Central memory CD8-positive, alpha-beta T cell (primary cell): ENCODE results near the gene RHCE.
"Not testable (repeated sequence)": the region's sequence is repeated elsewhere in the genome, so short reads cannot be mapped to it uniquely, and the experiment has no call there.

Experiments used
- ATAC-seq: fragments of 150-1000 bp; cut with Tn5 transposase; replicated peaks from 2 replicates; pipeline ENCODE4 v1.10.0; 2022; ENCODE audit warnings: mild to moderate bottlenecking, moderate FRiP score, moderate number of reproducible peaks; ENCODE audit not compliant: poor library complexity, severe bottlenecking; ENCODE audit errors: extremely low read depth
- DNase-seq, 2 donors: peaks; one replicate each; pipeline ENCODE4 v3.0.0; 2021; ENCODE audit warnings: low spot score in 2 of 2
- H3K27ac Mint-ChIP-seq: one replicate; pipeline ENCODE4 v1.8.0; 2022; ENCODE audit warnings: low read depth, mild to moderate bottlenecking, moderate library complexity, mixed read lengths
- H3K27me3 Mint-ChIP-seq: one replicate; pipeline ENCODE4 v1.8.0; 2022; ENCODE audit warnings: mixed read lengths
- H3K36me3 Mint-ChIP-seq: one replicate; pipeline ENCODE4 v1.8.0; 2022; ENCODE audit warnings: mild to moderate bottlenecking, moderate library complexity, mixed read lengths; ENCODE audit not compliant: insufficient read depth
- H3K4me1 Mint-ChIP-seq: one replicate; pipeline ENCODE4 v1.8.0; 2022; ENCODE audit warnings: mixed read lengths
- H3K4me3 Mint-ChIP-seq: one replicate; pipeline ENCODE4 v1.8.0; 2022; ENCODE audit warnings: mild to moderate bottlenecking, moderate library complexity, mixed read lengths
- H3K9me3 Mint-ChIP-seq: one replicate; pipeline ENCODE4 v1.8.0; 2022; ENCODE audit warnings: mixed read lengths

The RHCE gene

GRCh38 chr1:25409641-25410427 lies 10.8 kb downstream of the RHCE start:
- not testable (repeated sequence) for H3K27me3 Mint-ChIP-seq, H3K4me1 Mint-ChIP-seq, ATAC-seq, H3K27ac Mint-ChIP-seq, H3K4me3 Mint-ChIP-seq, DNase-seq, H3K36me3 Mint-ChIP-seq, H3K9me3 Mint-ChIP-seq

- H3K27me3 Mint-ChIP-seq, result peaks cover 21% of the 10 kb centered on the region
- H3K36me3 Mint-ChIP-seq, H3K9me3 Mint-ChIP-seq, H3K27ac Mint-ChIP-seq, H3K4me1 Mint-ChIP-seq, DNase-seq, ATAC-seq, H3K4me3 Mint-ChIP-seq: not testable (repeated sequence)
Observed at GRCh38 chr1:25405731-25406305, 14.8 kb downstream of the RHCE start.

GRCh38 chr1:25402947-25403803 lies 17.4 kb downstream of the RHCE start:
- not testable (repeated sequence) for H3K27ac Mint-ChIP-seq

GRCh38 chr1:25398079-25398478 lies 22.5 kb downstream of the RHCE start:
- not testable (repeated sequence) for H3K4me3 Mint-ChIP-seq

More at GRCh38 chr1:25402947-25403803, 17.4 kb downstream of the RHCE start:
- not testable (repeated sequence) for H3K9me3 Mint-ChIP-seq, DNase-seq, H3K4me1 Mint-ChIP-seq, H3K4me3 Mint-ChIP-seq, H3K36me3 Mint-ChIP-seq
- ATAC-seq, result peak; percentile 67
- peaks cover 24% of the 10 kb centered on the region for H3K27me3 Mint-ChIP-seq

GRCh38 chr1:25397549-25397948 lies 23.1 kb downstream of the RHCE start:
- not testable (repeated sequence) for H3K9me3 Mint-ChIP-seq, ATAC-seq, H3K4me3 Mint-ChIP-seq, H3K4me1 Mint-ChIP-seq, DNase-seq, H3K27ac Mint-ChIP-seq, H3K36me3 Mint-ChIP-seq
- peaks cover 27% of the 10 kb centered on the region for H3K27me3 Mint-ChIP-seq

More at GRCh38 chr1:25398079-25398478, 22.5 kb downstream of the RHCE start:
- not testable (repeated sequence) for H3K9me3 Mint-ChIP-seq, ATAC-seq, H3K4me1 Mint-ChIP-seq, DNase-seq, H3K27ac Mint-ChIP-seq, H3K36me3 Mint-ChIP-seq
- peaks cover 33% of the 10 kb centered on the region for H3K27me3 Mint-ChIP-seq

GRCh38 chr1:25392841-25393240 lies 27.8 kb downstream of the RHCE start:
- DNase-seq (no peak), ATAC-seq (no peak)
- no peaks in the 10 kb centered on the region for H3K9me3 Mint-ChIP-seq
- H3K36me3 Mint-ChIP-seq, result no peaks in the 10 kb centered on the region
- H3K27me3 Mint-ChIP-seq, result peaks cover 9% of the 10 kb centered on the region
- H3K4me1 Mint-ChIP-seq, result no peaks in the 10 kb centered on the region
- no peak overlapping the region for H3K27ac Mint-ChIP-seq
- no peak overlapping the region for H3K4me3 Mint-ChIP-seq

- not testable (repeated sequence) for H3K9me3 Mint-ChIP-seq, ATAC-seq, H3K36me3 Mint-ChIP-seq, H3K4me3 Mint-ChIP-seq, H3K27ac Mint-ChIP-seq, DNase-seq, H3K4me1 Mint-ChIP-seq
- H3K27me3 Mint-ChIP-seq, result peaks cover 21% of the 10 kb centered on the region
Observed at GRCh38 chr1:25389721-25390120, 30.9 kb downstream of the RHCE start.

GRCh38 chr1:25388691-25389090 lies 31.9 kb downstream of the RHCE start:
- ATAC-seq, H3K4me1 Mint-ChIP-seq: not testable (repeated sequence)

GRCh38 chr1:25387096-25387495 lies 33.5 kb downstream of the RHCE start:
- peaks cover 13% of the 10 kb centered on the region for H3K27me3 Mint-ChIP-seq
- H3K4me3 Mint-ChIP-seq, DNase-seq, H3K9me3 Mint-ChIP-seq, ATAC-seq, H3K4me1 Mint-ChIP-seq, H3K36me3 Mint-ChIP-seq, H3K27ac Mint-ChIP-seq: not testable (repeated sequence)

More at GRCh38 chr1:25388691-25389090, 31.9 kb downstream of the RHCE start:
- peaks cover 13% of the 10 kb centered on the region for H3K27me3 Mint-ChIP-seq
- H3K27ac Mint-ChIP-seq, DNase-seq, H3K4me3 Mint-ChIP-seq, H3K9me3 Mint-ChIP-seq, H3K36me3 Mint-ChIP-seq: not testable (repeated sequence)

GRCh38 chr1:25383875-25384274 lies 36.8 kb downstream of the RHCE start:
- not testable (repeated sequence) for DNase-seq, H3K36me3 Mint-ChIP-seq, H3K4me1 Mint-ChIP-seq, H3K4me3 Mint-ChIP-seq, ATAC-seq, H3K9me3 Mint-ChIP-seq, H3K27ac Mint-ChIP-seq
- H3K27me3 Mint-ChIP-seq, result peaks cover 13% of the 10 kb centered on the region

- ATAC-seq, DNase-seq, H3K36me3 Mint-ChIP-seq, H3K27ac Mint-ChIP-seq, H3K4me1 Mint-ChIP-seq, H3K4me3 Mint-ChIP-seq, H3K9me3 Mint-ChIP-seq: not testable (repeated sequence)
- H3K27me3 Mint-ChIP-seq, result peaks cover 13% of the 10 kb centered on the region
Observed at GRCh38 chr1:25383090-25383489, 37.5 kb downstream of the RHCE start.

GRCh38 chr1:25382543-25382942 lies 38.1 kb downstream of the RHCE start:
- not testable (repeated sequence) for H3K27ac Mint-ChIP-seq

More at GRCh38 chr1:25382543-25382942, 38.1 kb downstream of the RHCE start:
- H3K36me3 Mint-ChIP-seq, H3K4me3 Mint-ChIP-seq, H3K4me1 Mint-ChIP-seq, DNase-seq, H3K9me3 Mint-ChIP-seq, ATAC-seq: not testable (repeated sequence)
- peaks cover 13% of the 10 kb centered on the region for H3K27me3 Mint-ChIP-seq
